Mesenchymal stem cell (in vitro differentiated cells and primary cell): ENCODE results near the gene STAB2.

Experiments used
- DNase-seq: peaks from one replicate; pipeline ENCODE4 v3.0.0-alpha.2; 2013
- H2AFZ ChIP-seq: one replicate; pipeline ENCODE4 v1.6.1; 2013; ENCODE audit warnings: low read depth, mild to moderate bottlenecking, control low read depth, inconsistent platforms, low read length, moderate library complexity
- H2AK5ac ChIP-seq: 2 replicates; pipeline ENCODE4 v1.6.1; 2013; ENCODE audit warnings: low read length, moderate library complexity, mild to moderate bottlenecking, inconsistent platforms; ENCODE audit not compliant: severe bottlenecking
- H2BK120ac ChIP-seq: one replicate; pipeline ENCODE4 v1.6.1; 2013; ENCODE audit warnings: low read depth, mild to moderate bottlenecking, inconsistent platforms, low read length, moderate library complexity
- H2BK12ac ChIP-seq, 2 experiments: one replicate each; pipeline ENCODE4 v1.6.1; 2013; ENCODE audit warnings: inconsistent platforms in 2 of 2, low read length in 2 of 2, mild to moderate bottlenecking in 2 of 2, moderate library complexity in 2 of 2, control low read depth in 1 of 2
- H2BK15ac ChIP-seq: one replicate; pipeline ENCODE4 v1.6.1; 2013; ENCODE audit warnings: mild to moderate bottlenecking, low read depth, inconsistent platforms; ENCODE audit not compliant: poor library complexity, severe bottlenecking
- H2BK5ac ChIP-seq: 2 replicates; pipeline ENCODE4 v1.6.1; 2013; ENCODE audit warnings: low read depth, mild to moderate bottlenecking, low read length, control low read depth, inconsistent platforms; ENCODE audit not compliant: poor library complexity, severe bottlenecking
- H3K14ac ChIP-seq, 2 experiments: one replicate each; pipeline ENCODE4 v1.6.1; 2013; ENCODE audit warnings: inconsistent platforms in 2 of 2, low read length in 2 of 2, control low read depth in 1 of 2, mild to moderate bottlenecking in 1 of 2, moderate library complexity in 1 of 2
- H3K18ac ChIP-seq, 2 experiments: one replicate each; pipeline ENCODE4 v1.6.1; 2013; ENCODE audit warnings: inconsistent platforms in 2 of 2, low read length in 2 of 2, control low read depth in 1 of 2, low read depth in 1 of 2, mild to moderate bottlenecking in 1 of 2
- H3K23ac ChIP-seq, 2 experiments: one replicate each; pipeline ENCODE4 v1.6.1; 2013; ENCODE audit warnings: inconsistent platforms in 2 of 2, low read length in 2 of 2, mild to moderate bottlenecking in 2 of 2, moderate library complexity in 2 of 2, control low read depth in 1 of 2
- H3K27ac ChIP-seq: 2 replicates; pipeline ENCODE4 v1.5.1; 2013; ENCODE audit warnings: mild to moderate bottlenecking, moderate library complexity, low read length, control low read depth, inconsistent platforms; ENCODE audit not compliant: poor library complexity, severe bottlenecking
- H3K27me3 ChIP-seq, 2 experiments: 2 replicates each; pipeline versions ENCODE4 v1.6.1 to v1.7.0; 2013; ENCODE audit warnings: low read length in 2 of 2, mild to moderate bottlenecking in 2 of 2, moderate library complexity in 2 of 2, control low read depth in 1 of 2, inconsistent platforms in 1 of 2; ENCODE audit not compliant: control insufficient read depth in 1 of 2, insufficient read depth in 1 of 2
- H3K36me3 ChIP-seq, 2 experiments: 2 replicates each; pipeline versions ENCODE4 v1.6.1 to v1.7.0; 2013; ENCODE audit warnings: low read length in 2 of 2, control low read depth in 1 of 2, inconsistent platforms in 1 of 2, low read depth in 1 of 2, mild to moderate bottlenecking in 1 of 2; ENCODE audit not compliant: insufficient read depth in 2 of 2, control insufficient read depth in 1 of 2
- H3K4ac ChIP-seq, 2 experiments: one replicate each; pipeline ENCODE4 v1.6.1; 2013; ENCODE audit warnings: inconsistent platforms in 2 of 2, low read length in 2 of 2, mild to moderate bottlenecking in 2 of 2, moderate library complexity in 2 of 2, control low read depth in 1 of 2, low read depth in 1 of 2
- H3K4me1 ChIP-seq: 2 replicates; pipeline ENCODE4 v1.6.1; 2013; ENCODE audit warnings: low read depth, low read length, control low read depth; ENCODE audit not compliant: control insufficient read depth, insufficient read depth
- H3K4me2 ChIP-seq: 2 replicates; pipeline ENCODE4 v1.6.1; 2013; ENCODE audit warnings: low read length, mild to moderate bottlenecking, inconsistent platforms; ENCODE audit not compliant: poor library complexity, severe bottlenecking
- H3K4me3 ChIP-seq, 2 experiments: 2 replicates each; pipeline versions ENCODE4 v1.5.1 to v1.7.0; 2013; ENCODE audit warnings: low read length in 2 of 2, mild to moderate bottlenecking in 2 of 2, control low read depth in 1 of 2, low read depth in 1 of 2; ENCODE audit not compliant: insufficient read depth in 1 of 2
- H3K79me1 ChIP-seq: replicated peaks from 2 replicates; pipeline ENCODE4 v1.6.1; 2013; ENCODE audit warnings: mild to moderate bottlenecking, control low read depth, low read length, inconsistent platforms; ENCODE audit not compliant: poor library complexity, severe bottlenecking
- H3K9ac ChIP-seq: 2 replicates; pipeline ENCODE4 v1.7.0; 2013; ENCODE audit warnings: mild to moderate bottlenecking, low read length, moderate library complexity
- H3K9me3 ChIP-seq: 2 replicates; pipeline ENCODE4 v1.7.0; 2013; ENCODE audit warnings: mild to moderate bottlenecking, low read length; ENCODE audit not compliant: control insufficient read depth
- H4K8ac ChIP-seq: one replicate; pipeline ENCODE4 v1.6.1; 2013; ENCODE audit warnings: inconsistent platforms, mild to moderate bottlenecking, low read length, moderate library complexity
- H4K91ac ChIP-seq: one replicate; pipeline ENCODE4 v1.6.1; 2013; ENCODE audit warnings: mild to moderate bottlenecking, low read length, inconsistent platforms
- WGBS: methylation state at CpG from one replicate; pipeline ENCODE4 v1.1.7; 2013; ENCODE audit warnings: mixed read lengths; 5-methylcytosine and 5-hydroxymethylcytosine counted together

STAB2 gene

DNA sequence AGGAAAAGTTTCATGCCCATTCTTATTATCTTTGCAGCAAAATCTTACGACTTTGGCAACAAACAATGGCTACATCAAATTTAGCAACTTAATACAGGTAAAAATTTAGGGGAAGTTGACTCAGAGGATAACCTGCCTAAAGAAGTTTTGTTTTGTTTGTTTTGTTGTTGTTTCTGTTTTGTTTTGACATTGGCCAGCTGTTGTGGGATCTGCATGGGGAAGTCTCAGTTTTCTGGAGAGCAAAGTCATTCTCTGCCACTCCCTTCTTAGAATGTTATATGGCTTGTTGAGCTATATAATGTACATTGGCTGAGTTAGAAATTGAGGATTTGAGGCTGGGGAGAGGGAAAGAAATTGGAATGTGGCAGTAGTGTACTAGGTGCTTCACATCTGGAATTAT, 144.5 kb downstream of the STAB2 start:
- Histone ChIP-seq H2BK120ac (no peak overlapping the region), H3K4me2 (no peak overlapping the region), H2AK5ac (no peak overlapping the region), H3K18ac (no peak overlapping the region), H3K27me3 (peaks cover 5 to 18% of the 10 kb centered on the region in 2 experiments), H2BK15ac (no peak overlapping the region), H3K4me1 (no peaks in the 10 kb centered on the region), H3K9me3 (peaks cover 6% of the 10 kb centered on the region), H4K91ac (no peak overlapping the region), H3K4me3 (no peak overlapping the region), H3K14ac (no peak overlapping the region), H4K8ac (no peak overlapping the region), H3K23ac (no peak overlapping the region), H2BK12ac (no peak overlapping the region), H3K36me3 (no peaks in the 10 kb centered on the region), H2BK5ac (no peak overlapping the region), H2AFZ (no peak overlapping the region), H3K27ac (no peak overlapping the region), H3K9ac (no peak overlapping the region), H3K79me1 (no peaks in the 10 kb centered on the region), H3K4ac (no peak overlapping the region)
- no CpG with 5 or more reads among the region's 1 CpG for WGBS
- DNase-seq, result no peak

DNA sequence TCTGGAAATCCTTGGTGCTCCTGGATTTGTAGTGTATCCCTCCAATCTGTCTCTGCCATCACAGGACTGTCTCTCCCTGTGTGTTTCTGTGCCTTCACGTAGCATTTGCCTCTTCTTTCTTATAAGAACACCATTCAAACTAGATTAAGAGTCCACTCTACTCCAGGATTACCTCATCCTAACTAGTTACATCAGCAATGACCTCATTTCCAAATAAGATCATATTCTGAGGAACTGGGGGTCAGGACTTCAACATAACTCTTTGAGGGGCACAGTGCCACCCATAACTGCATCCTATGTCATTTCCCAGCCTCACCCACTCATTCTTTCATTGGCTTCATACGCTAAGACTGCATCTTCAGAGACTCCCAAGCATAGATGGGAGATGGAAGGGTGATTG, 147.8 kb downstream of the STAB2 start:
- no peak overlapping the region for H2AFZ ChIP-seq
- H3K27me3 ChIP-seq, result peaks cover 5 to 23% of the 10 kb centered on the region in 2 experiments
- no peak overlapping the region for H2BK5ac ChIP-seq
- no peak overlapping the region for H2AK5ac ChIP-seq
- no peak overlapping the region for H3K23ac ChIP-seq
- H3K36me3 ChIP-seq, result no peaks in the 10 kb centered on the region
- no peak overlapping the region for H3K18ac ChIP-seq
- H3K27ac ChIP-seq, result no peak overlapping the region
- H4K8ac ChIP-seq, result no peak overlapping the region
- no peak overlapping the region for H4K91ac ChIP-seq
- 66% methylated on average over 2 of the region's 2 CpGs for WGBS
- H3K4me1 ChIP-seq, result no peaks in the 10 kb centered on the region
- H3K4ac ChIP-seq, result no peak overlapping the region
- no peak overlapping the region for H2BK15ac ChIP-seq
- no peak for DNase-seq
- no peaks in the 10 kb centered on the region for H3K79me1 ChIP-seq
- no peak overlapping the region for H3K9ac ChIP-seq
- H3K4me3 ChIP-seq, result no peak overlapping the region
- H3K14ac ChIP-seq, result no peak overlapping the region
- H2BK12ac ChIP-seq, result no peak overlapping the region
- H3K4me2 ChIP-seq, result no peak overlapping the region
- H2BK120ac ChIP-seq, result no peak overlapping the region
- peaks cover 6% of the 10 kb centered on the region for H3K9me3 ChIP-seq

DNA sequence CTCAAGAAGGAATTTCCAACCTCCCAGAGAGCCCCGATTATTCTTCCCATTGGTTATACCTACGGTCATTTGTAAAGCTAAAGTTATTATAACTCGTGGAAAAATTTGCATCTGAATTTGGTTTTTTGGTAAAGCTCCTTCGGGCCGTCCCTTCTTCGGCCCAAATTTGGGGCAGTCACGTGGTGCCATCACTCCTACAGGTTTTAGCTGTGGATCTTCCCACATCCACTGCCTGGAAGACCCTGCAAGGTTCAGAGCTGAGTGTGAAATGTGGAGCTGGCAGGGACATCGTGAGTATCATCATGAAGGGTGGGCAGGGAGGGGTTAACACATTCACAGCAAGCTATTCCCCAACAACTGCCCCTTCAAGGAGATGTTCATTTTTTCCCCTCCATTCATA, 148.2 kb downstream of the STAB2 start:
- 82% methylated on average over 8 of the region's 8 CpGs for WGBS
- Histone ChIP-seq H2AK5ac (no peak overlapping the region), H3K9me3 (peaks cover 6% of the 10 kb centered on the region), H3K27ac (no peak overlapping the region), H3K4ac (no peak overlapping the region), H3K9ac (no peak overlapping the region), H2BK120ac (no peak overlapping the region), H3K36me3 (no peaks in the 10 kb centered on the region), H2BK15ac (no peak overlapping the region), H3K79me1 (no peaks in the 10 kb centered on the region), H3K14ac (no peak overlapping the region), H4K8ac (no peak overlapping the region), H3K23ac (no peak overlapping the region), H3K18ac (no peak overlapping the region), H2BK12ac (no peak overlapping the region), H3K4me1 (no peaks in the 10 kb centered on the region), H3K4me3 (no peak overlapping the region), H2AFZ (no peak overlapping the region), H4K91ac (no peak overlapping the region), H3K27me3 (peaks cover 5 to 25% of the 10 kb centered on the region in 2 experiments), H3K4me2 (no peak overlapping the region), H2BK5ac (no peak overlapping the region)
- no peak for DNase-seq

DNA sequence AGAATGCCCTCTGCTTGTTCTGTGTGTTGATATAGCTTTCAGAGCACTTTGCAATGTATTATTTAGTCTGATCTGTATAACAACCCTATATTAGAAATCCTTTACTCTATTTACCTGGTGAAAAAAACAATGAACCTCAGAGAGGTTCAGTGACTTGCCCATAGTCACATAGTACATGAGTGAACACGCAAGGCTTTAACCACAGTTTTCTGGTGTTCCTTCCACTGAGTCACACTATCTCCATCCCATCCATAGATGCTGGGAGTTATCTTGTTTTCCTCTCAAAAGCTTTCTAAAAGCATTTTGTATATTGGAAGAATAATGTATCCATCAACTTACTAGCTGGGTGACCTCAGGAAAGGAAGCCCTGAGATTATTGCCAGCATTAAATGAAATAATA, 149.5 kb downstream of the STAB2 start:
- no peaks in the 10 kb centered on the region for H3K79me1 ChIP-seq
- no peak for DNase-seq
- H2BK120ac ChIP-seq, result no peak overlapping the region
- no peak overlapping the region for H2AK5ac ChIP-seq
- H2AFZ ChIP-seq, result no peak overlapping the region
- peaks cover under 1% of the 10 kb centered on the region for H3K9me3 ChIP-seq
- no peak overlapping the region for H3K9ac ChIP-seq
- H3K4me2 ChIP-seq, result no peak overlapping the region
- H3K14ac ChIP-seq, result no peak overlapping the region
- no peak overlapping the region for H3K4ac ChIP-seq
- no peak overlapping the region for H2BK12ac ChIP-seq
- H3K27ac ChIP-seq, result no peak overlapping the region
- H2BK5ac ChIP-seq, result no peak overlapping the region
- H3K23ac ChIP-seq, result no peak overlapping the region
- no peak overlapping the region for H4K8ac ChIP-seq
- WGBS, result 100% methylated on average over 1 of the region's 1 CpG
- no peak overlapping the region for H2BK15ac ChIP-seq
- H3K27me3 ChIP-seq, result peaks cover 5 to 33% of the 10 kb centered on the region in 2 experiments
- H3K36me3 ChIP-seq, result no peaks in the 10 kb centered on the region
- no peak overlapping the region for H4K91ac ChIP-seq
- H3K18ac ChIP-seq, result no peak overlapping the region
- H3K4me3 ChIP-seq, result no peak overlapping the region
- H3K4me1 ChIP-seq, result no peaks in the 10 kb centered on the region
